Keratinocyte (primary cell): ENCODE measurements around the gene OR10A2.

ENCODE experiments used
- EZH2 ChIP-seq: IDR thresholded peaks from one replicate; pipeline ENCODE4 v1.6.1; 2012; ENCODE audit warnings: inconsistent platforms, mild to moderate bottlenecking, low read length, moderate library complexity
- TF ChIP-seq, protein P1 (sequence below), 3 experiments: IDR thresholded peaks in 1 of 3; conservative IDR thresholded peaks in 1 of 3; optimal IDR thresholded peaks in 1 of 3; 2 replicates in 2 of 3; 3 replicates in 1 of 3; pipeline versions ENCODE3 to v1.5.1; 2011; ENCODE audit warnings: low read length in 3 of 3, mild to moderate bottlenecking in 3 of 3, moderate library complexity in 2 of 3, control low read depth in 1 of 3, inconsistent platforms in 1 of 3; ENCODE audit not compliant: insufficient read depth in 2 of 3; ENCODE audit errors: extremely low read depth in 1 of 3

DNA sequence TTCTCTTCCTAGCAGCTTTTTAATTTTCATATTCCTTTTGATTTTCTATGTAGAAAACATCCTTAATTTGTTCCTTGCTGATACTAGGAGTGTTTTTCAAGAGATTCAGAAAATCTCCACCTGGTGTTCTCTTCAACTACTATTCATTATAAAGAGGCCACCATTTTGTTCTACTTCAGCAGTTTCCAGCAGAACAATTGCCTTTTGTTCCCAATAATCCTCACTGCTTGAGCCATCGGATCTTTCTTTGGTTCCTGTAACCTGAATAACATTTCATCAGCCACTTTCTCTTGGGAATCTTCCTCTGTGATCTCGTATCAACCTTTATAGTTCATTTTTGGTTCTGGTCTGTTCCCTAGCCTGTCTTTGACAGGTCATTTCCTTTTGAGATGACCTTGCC lies 19.2 kb upstream of the OR10A2 start:
- TF ChIP-seq, protein P1, sequence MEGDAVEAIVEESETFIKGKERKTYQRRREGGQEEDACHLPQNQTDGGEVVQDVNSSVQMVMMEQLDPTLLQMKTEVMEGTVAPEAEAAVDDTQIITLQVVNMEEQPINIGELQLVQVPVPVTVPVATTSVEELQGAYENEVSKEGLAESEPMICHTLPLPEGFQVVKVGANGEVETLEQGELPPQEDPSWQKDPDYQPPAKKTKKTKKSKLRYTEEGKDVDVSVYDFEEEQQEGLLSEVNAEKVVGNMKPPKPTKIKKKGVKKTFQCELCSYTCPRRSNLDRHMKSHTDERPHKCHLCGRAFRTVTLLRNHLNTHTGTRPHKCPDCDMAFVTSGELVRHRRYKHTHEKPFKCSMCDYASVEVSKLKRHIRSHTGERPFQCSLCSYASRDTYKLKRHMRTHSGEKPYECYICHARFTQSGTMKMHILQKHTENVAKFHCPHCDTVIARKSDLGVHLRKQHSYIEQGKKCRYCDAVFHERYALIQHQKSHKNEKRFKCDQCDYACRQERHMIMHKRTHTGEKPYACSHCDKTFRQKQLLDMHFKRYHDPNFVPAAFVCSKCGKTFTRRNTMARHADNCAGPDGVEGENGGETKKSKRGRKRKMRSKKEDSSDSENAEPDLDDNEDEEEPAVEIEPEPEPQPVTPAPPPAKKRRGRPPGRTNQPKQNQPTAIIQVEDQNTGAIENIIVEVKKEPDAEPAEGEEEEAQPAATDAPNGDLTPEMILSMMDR (optimal IDR thresholded peaks at IDR 0.05 in 1 of 3, IDR thresholded peaks at IDR 0.05 in 1 of 3, conservative IDR thresholded peaks at IDR 0.05 in 1 of 3; ENCODE audit: extremely low read depth in 1 of 3, insufficient read depth in 2 of 3, low read length in 3 of 3): no peak
- no peak for TF ChIP-seq EZH2
